Keratinocyte (primary cell): ENCODE data around the gene LSAMP.
"Not testable (repeated sequence)": the region's sequence is repeated elsewhere in the genome, so short reads cannot be mapped to it uniquely, and the experiment has no call there.

Experiments
- CTCF ChIP-seq, 3 experiments: IDR thresholded peaks in 1 of 3; conservative IDR thresholded peaks in 1 of 3; optimal IDR thresholded peaks in 1 of 3; 2 replicates in 2 of 3; 3 replicates in 1 of 3; pipeline versions ENCODE3 to v1.5.1; 2011; ENCODE audit warnings: low read length in 3 of 3, mild to moderate bottlenecking in 3 of 3, moderate library complexity in 2 of 3, control low read depth in 1 of 3, inconsistent platforms in 1 of 3; ENCODE audit not compliant: insufficient read depth in 2 of 3; ENCODE audit errors: extremely low read depth in 1 of 3
- EZH2 ChIP-seq: IDR thresholded peaks from one replicate; pipeline ENCODE4 v1.6.1; 2012; ENCODE audit warnings: inconsistent platforms, mild to moderate bottlenecking, low read length, moderate library complexity

- not testable (repeated sequence) for TF ChIP-seq CTCF (optimal IDR thresholded peaks at IDR 0.05 in 1 of 3, IDR thresholded peaks at IDR 0.05 in 1 of 3, conservative IDR thresholded peaks at IDR 0.05 in 1 of 3; ENCODE audit: extremely low read depth in 1 of 3, insufficient read depth in 2 of 3, low read length in 3 of 3); EZH2
Measured at GRCh38 chr3:115844729-115845128, 600.6 kb downstream of the LSAMP start.
